SK-N-SH (cell line): ENCODE data around the gene IFIT5.

Experiments
- FOXM1 ChIP-seq: IDR thresholded peaks from 2 replicates; pipeline ENCODE4 v1.4.0; 2012; ENCODE audit warnings: low read depth, mild to moderate bottlenecking
- GATA2 ChIP-seq: sonication (generic); formaldehyde crosslinking; IDR thresholded peaks from 2 replicates; pipeline ENCODE4 v1.5.0; 2020; ENCODE audit warnings: mild to moderate bottlenecking, missing genetic modification reagents
- POLR2AphosphoS5 ChIP-seq: IDR thresholded peaks from 2 replicates; pipeline ENCODE4 v1.6.1; 2012; ENCODE audit warnings: low read depth, low read length
- RAD21 ChIP-seq: IDR thresholded peaks from 2 replicates; pipeline ENCODE4 v1.6.1; 2012; ENCODE audit warnings: mild to moderate bottlenecking, low read length
- RXRA ChIP-seq: IDR thresholded peaks from 2 replicates; pipeline ENCODE4 v1.4.0; 2012; ENCODE audit warnings: low read depth, mild to moderate bottlenecking, borderline replicate concordance
- SIN3A ChIP-seq: IDR thresholded peaks from 2 replicates; pipeline ENCODE4 v1.6.1; 2012; ENCODE audit warnings: low read depth, mild to moderate bottlenecking, low read length, moderate library complexity, borderline replicate concordance
- TF ChIP-seq, protein P1 (sequence below): IDR thresholded peaks from 2 replicates; pipeline ENCODE4 v1.4.0; 2012; ENCODE audit warnings: low read depth, borderline replicate concordance
- TF ChIP-seq, protein P2 (sequence below): fragments of 200-600 bp; sonication (generic); IDR thresholded peaks from 2 replicates; pipeline ENCODE4 v1.6.1; 2017; ENCODE audit warnings: antibody characterized with exemption, mild to moderate bottlenecking, moderate library complexity
- TF ChIP-seq, protein P3 (sequence below): IDR thresholded peaks from 2 replicates; pipeline ENCODE4 v1.6.1; 2012; ENCODE audit warnings: mild to moderate bottlenecking, low read depth, low read length, moderate library complexity
- TF ChIP-seq, protein P4 (sequence below): IDR thresholded peaks from 2 replicates; pipeline ENCODE4 v1.4.0; 2012; ENCODE audit warnings: low read depth

DNA sequence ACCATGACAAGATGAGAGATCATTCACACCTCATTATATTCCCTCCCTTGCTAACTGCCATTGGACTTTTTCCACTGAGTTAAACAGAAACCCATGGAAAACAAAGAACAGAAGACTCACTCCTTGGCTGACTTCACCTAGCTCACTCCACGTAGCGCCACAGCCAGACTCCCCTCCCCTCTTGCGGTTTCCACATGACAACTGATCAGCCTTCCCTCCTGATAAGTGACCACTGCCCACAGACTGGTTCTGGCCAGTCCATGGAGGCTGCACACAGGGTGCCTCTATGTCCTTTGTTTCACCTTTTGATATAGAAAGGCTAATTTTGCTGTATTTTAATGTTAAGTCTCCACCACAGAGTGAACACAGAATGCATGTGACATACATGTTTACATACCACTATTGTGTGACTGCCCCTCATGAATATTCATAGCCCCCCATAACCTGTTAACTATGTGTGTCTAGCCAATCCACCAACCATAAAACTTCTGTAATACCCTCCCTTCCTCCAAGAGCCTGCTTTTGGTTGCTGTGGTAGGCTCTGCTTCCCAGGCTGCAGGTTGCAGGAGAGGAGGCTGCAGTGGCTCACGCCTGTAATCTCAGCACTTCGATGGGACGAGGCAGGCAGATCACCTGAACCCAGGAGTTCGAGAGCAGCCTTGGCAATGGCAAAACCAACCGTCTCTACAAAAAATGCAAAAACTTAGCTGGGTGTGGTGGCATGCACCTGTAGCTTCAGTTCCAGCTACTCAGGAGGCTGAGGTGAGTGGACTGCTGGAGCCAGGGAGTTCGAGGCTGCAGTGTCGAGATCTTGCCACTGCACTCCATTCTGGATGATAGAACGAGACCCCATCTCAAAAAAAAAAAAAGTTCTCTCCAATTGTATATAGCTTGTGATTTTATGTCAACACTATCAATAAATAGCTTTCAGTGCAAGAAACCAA is 10.0 kb upstream of the IFIT5 start:
- TF ChIP-seq POLR2AphosphoS5, result no peak
- TF ChIP-seq, protein P1, sequence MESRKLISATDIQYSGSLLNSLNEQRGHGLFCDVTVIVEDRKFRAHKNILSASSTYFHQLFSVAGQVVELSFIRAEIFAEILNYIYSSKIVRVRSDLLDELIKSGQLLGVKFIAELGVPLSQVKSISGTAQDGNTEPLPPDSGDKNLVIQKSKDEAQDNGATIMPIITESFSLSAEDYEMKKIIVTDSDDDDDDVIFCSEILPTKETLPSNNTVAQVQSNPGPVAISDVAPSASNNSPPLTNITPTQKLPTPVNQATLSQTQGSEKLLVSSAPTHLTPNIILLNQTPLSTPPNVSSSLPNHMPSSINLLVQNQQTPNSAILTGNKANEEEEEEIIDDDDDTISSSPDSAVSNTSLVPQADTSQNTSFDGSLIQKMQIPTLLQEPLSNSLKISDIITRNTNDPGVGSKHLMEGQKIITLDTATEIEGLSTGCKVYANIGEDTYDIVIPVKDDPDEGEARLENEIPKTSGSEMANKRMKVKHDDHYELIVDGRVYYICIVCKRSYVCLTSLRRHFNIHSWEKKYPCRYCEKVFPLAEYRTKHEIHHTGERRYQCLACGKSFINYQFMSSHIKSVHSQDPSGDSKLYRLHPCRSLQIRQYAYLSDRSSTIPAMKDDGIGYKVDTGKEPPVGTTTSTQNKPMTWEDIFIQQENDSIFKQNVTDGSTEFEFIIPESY, result no peak
- TF ChIP-seq FOXM1, result no peak
- TF ChIP-seq, protein P2, sequence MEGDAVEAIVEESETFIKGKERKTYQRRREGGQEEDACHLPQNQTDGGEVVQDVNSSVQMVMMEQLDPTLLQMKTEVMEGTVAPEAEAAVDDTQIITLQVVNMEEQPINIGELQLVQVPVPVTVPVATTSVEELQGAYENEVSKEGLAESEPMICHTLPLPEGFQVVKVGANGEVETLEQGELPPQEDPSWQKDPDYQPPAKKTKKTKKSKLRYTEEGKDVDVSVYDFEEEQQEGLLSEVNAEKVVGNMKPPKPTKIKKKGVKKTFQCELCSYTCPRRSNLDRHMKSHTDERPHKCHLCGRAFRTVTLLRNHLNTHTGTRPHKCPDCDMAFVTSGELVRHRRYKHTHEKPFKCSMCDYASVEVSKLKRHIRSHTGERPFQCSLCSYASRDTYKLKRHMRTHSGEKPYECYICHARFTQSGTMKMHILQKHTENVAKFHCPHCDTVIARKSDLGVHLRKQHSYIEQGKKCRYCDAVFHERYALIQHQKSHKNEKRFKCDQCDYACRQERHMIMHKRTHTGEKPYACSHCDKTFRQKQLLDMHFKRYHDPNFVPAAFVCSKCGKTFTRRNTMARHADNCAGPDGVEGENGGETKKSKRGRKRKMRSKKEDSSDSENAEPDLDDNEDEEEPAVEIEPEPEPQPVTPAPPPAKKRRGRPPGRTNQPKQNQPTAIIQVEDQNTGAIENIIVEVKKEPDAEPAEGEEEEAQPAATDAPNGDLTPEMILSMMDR, result no peak
- no peak for TF ChIP-seq RAD21
- no peak for TF ChIP-seq GATA2 (CRISPR knock-in tag)
- TF ChIP-seq, protein P3, sequence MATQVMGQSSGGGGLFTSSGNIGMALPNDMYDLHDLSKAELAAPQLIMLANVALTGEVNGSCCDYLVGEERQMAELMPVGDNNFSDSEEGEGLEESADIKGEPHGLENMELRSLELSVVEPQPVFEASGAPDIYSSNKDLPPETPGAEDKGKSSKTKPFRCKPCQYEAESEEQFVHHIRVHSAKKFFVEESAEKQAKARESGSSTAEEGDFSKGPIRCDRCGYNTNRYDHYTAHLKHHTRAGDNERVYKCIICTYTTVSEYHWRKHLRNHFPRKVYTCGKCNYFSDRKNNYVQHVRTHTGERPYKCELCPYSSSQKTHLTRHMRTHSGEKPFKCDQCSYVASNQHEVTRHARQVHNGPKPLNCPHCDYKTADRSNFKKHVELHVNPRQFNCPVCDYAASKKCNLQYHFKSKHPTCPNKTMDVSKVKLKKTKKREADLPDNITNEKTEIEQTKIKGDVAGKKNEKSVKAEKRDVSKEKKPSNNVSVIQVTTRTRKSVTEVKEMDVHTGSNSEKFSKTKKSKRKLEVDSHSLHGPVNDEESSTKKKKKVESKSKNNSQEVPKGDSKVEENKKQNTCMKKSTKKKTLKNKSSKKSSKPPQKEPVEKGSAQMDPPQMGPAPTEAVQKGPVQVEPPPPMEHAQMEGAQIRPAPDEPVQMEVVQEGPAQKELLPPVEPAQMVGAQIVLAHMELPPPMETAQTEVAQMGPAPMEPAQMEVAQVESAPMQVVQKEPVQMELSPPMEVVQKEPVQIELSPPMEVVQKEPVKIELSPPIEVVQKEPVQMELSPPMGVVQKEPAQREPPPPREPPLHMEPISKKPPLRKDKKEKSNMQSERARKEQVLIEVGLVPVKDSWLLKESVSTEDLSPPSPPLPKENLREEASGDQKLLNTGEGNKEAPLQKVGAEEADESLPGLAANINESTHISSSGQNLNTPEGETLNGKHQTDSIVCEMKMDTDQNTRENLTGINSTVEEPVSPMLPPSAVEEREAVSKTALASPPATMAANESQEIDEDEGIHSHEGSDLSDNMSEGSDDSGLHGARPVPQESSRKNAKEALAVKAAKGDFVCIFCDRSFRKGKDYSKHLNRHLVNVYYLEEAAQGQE, result no peak
- TF ChIP-seq SIN3A, result no peak
- no peak for TF ChIP-seq RXRA
- TF ChIP-seq, protein P4, sequence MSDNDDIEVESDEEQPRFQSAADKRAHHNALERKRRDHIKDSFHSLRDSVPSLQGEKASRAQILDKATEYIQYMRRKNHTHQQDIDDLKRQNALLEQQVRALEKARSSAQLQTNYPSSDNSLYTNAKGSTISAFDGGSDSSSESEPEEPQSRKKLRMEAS, result no peak
